Lung (tissue), 12 donors: ENCODE results near the gene USP15. TPM values are rescaled to one million over a fixed set of nuclear protein-coding genes. Genes with fewer than 3 reads are reported as not detected.
A peak's percentile ranks its signal among the peaks of the same experiment; 100 is the strongest.

ENCODE experiments used
- ATAC-seq: fragments of 200-7000 bp; cut with Tn5 transposase; one replicate; pipeline ENCODE4 v1.9.1; 2020; ENCODE audit warnings: moderate number of reproducible peaks; ENCODE audit not compliant: insufficient read depth, low FRiP score
- DNase-seq, 3 donors: peaks; one replicate each; pipeline ENCODE4 v3.0.0-alpha.2; 2013 to 2017
- H3K27ac ChIP-seq, 2 donors: one replicate each; pipeline ENCODE4 v1.5.1; 2013; ENCODE audit warnings: mild to moderate bottlenecking in 2 of 2, moderate library complexity in 2 of 2, control low read depth in 1 of 2, inconsistent platforms in 1 of 2, low read depth in 1 of 2, low read length in 1 of 2
- H3K27me3 ChIP-seq, 3 donors: one replicate each; pipeline ENCODE4 v1.5.1; 2013; ENCODE audit warnings: low read length in 2 of 3; ENCODE audit not compliant: control insufficient read depth in 3 of 3, insufficient read depth in 3 of 3
- H3K36me3 ChIP-seq, 4 donors: one replicate each; pipeline ENCODE4 v1.5.1; 2013; ENCODE audit warnings: low read length in 4 of 4, mild to moderate bottlenecking in 1 of 4, moderate library complexity in 1 of 4; ENCODE audit not compliant: control insufficient read depth in 4 of 4, insufficient read depth in 4 of 4
- H3K4me1 ChIP-seq, 5 donors: one replicate each; pipeline ENCODE4 v1.5.1; 2013; ENCODE audit warnings: low read length in 5 of 5, mild to moderate bottlenecking in 2 of 5, moderate library complexity in 1 of 5; ENCODE audit not compliant: control insufficient read depth in 5 of 5, insufficient read depth in 5 of 5
- H3K4me3 ChIP-seq: one replicate; pipeline ENCODE4 v1.5.1; 2013; ENCODE audit warnings: mild to moderate bottlenecking, control low read depth, moderate library complexity
- H3K9ac ChIP-seq, 2 donors: one replicate each; pipeline ENCODE4 v1.5.1; 2013; ENCODE audit warnings: low read length in 2 of 2, control low read depth in 1 of 2; ENCODE audit not compliant: insufficient read depth in 1 of 2
- H3K9me3 ChIP-seq, 4 donors: one replicate each; pipeline ENCODE4 v1.5.1; 2013; ENCODE audit warnings: low read length in 3 of 4, mild to moderate bottlenecking in 1 of 4, moderate library complexity in 1 of 4; ENCODE audit not compliant: control insufficient read depth in 4 of 4, insufficient read depth in 3 of 4
- WGBS, 2 donors: extraction: QIAGEN DNeasy Blood & Tissue Kit; methylation state at CpG; one replicate each; pipeline ENCODE4 v1.1.7; 2013; 5-methylcytosine and 5-hydroxymethylcytosine counted together
- polyA plus RNA-seq, 2 donors: library from polyadenylated mRNA; stranded (reverse); fragments of 200-250 nt; gene quantifications; one replicate each; pipeline ENCODE4 v1.2.1, GENCODE V29; 2013
- total RNA-seq, 2 donors: library from RNA; depleted of rRNA in 1 of 2; stranded (reverse); fragments of >200 nt in 1 of 2; gene quantifications; one replicate each; pipeline ENCODE4 v1.2.1, GENCODE V29; 2014 to 2021
- TF ChIP-seq, protein P1 (sequence below): IDR thresholded peaks from 2 replicates; pipeline ENCODE4 v1.5.1; 2012; ENCODE audit warnings: mild to moderate bottlenecking; ENCODE audit errors: control extremely low read depth, extremely low read depth
- donor health status: control.
- donor health status: control.
- donor health status: Bipolar disorder and iron deficiency.
- donor health status: healthy.
- donor health status: DM: yes; HTN: yes; CAD: no.

USP15 gene
- total and polyA plus RNA-seq, 4 donors, result 62.0 to 143 (median 82.6) TPM

DNA sequence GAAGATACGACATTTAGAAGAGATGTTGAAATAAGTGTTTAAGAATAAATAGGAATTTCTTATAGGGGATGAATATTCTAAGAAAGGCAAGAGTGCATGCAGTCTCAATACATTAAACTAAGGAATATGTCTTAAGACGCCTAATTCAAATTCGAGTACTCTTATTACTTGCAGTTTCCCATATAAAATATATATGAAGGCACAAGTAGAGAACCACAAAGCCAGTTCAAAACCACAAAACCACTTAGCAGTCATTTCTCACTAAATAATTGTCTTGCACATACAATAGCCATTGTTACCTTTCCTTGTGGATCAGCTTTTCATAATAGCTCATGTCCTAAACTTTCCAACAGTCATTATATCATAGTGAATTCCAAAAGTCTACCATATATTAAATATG is 115.4 kb downstream of the USP15 start:
- Histone ChIP-seq H3K36me3 (no peaks in the 10 kb centered on the region), H3K4me3 (no peak overlapping the region), H3K4me1 (peaks cover 0 to 3% (median 0%) of the 10 kb centered on the region in 5 donors), H3K27me3 (no peaks in the 10 kb centered on the region), H3K9me3 (no peaks in the 10 kb centered on the region), H3K27ac (no peak overlapping the region), H3K9ac (no peak overlapping the region)
- ATAC-seq, result no peak
- TF ChIP-seq, protein P1, sequence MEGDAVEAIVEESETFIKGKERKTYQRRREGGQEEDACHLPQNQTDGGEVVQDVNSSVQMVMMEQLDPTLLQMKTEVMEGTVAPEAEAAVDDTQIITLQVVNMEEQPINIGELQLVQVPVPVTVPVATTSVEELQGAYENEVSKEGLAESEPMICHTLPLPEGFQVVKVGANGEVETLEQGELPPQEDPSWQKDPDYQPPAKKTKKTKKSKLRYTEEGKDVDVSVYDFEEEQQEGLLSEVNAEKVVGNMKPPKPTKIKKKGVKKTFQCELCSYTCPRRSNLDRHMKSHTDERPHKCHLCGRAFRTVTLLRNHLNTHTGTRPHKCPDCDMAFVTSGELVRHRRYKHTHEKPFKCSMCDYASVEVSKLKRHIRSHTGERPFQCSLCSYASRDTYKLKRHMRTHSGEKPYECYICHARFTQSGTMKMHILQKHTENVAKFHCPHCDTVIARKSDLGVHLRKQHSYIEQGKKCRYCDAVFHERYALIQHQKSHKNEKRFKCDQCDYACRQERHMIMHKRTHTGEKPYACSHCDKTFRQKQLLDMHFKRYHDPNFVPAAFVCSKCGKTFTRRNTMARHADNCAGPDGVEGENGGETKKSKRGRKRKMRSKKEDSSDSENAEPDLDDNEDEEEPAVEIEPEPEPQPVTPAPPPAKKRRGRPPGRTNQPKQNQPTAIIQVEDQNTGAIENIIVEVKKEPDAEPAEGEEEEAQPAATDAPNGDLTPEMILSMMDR, result no peak
- no peak for DNase-seq
- 74 to 83% methylated on average over 3 of the region's 3 CpGs for WGBS, 2 donors

DNA sequence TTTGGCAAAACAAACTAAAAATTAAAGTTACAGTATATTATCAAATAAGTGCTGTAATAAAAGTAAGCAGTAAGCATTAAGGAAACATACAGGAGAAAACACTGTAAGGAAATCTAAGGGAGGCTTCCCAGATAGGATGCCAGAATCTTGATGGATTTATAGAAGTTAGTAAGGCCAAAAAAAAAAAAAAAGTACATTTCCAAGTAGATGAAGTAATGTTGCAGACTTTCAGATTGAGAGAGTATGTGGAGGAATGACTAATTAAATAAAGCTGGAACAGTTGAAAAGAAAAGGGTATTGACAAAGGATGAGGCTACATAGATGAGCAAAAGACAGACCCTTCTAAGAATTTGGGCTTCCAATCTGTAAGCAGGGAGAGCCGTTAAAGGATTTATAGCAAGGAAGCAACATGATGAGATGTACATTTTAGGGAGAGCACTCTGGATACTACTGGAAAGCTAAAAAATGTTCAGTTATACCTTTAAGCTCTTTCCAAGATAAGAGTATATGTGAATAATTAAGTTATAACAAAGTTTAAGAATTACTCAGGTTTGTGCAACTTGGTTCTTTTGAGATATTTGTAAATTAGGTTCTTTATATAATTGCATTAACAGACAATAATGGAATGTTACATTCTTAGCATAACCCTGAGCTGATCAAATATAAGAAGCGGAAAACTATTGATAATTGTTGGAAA is 119.0 kb downstream of the USP15 start:
- Histone ChIP-seq H3K4me1 (peaks cover 0 to 3% (median 0%) of the 10 kb centered on the region in 5 donors), H3K27ac (no peak overlapping the region), H3K4me3 (no peak overlapping the region), H3K27me3 (no peaks in the 10 kb centered on the region), H3K36me3 (peaks cover 1 to 10% (median 4%) of the 10 kb centered on the region in 4 donors), H3K9ac (no peak overlapping the region), H3K9me3 (no peaks in the 10 kb centered on the region)
- 91 to 99% methylated on average over 2 of the region's 2 CpGs for WGBS, 2 donors
- TF ChIP-seq, protein P1, result no peak
- DNase-seq (peak in 2 of 3 donors; percentile 6 to 24), ATAC-seq (no peak)

DNA sequence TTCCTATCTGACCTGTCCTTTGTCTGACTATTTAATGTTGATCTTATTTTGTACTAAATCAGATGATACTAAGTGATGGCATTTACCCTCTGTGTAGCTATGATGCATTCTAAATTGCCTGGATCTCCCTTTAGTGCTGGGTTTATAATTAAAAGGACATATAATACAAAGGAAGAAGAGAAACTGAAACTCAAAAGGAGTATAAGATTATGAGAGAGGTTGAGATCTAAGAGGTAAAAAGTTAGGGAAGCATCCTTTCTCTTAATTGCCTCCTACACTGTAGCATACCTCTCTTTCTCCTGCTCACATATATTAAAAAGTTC is 119.5 kb downstream of the USP15 start:
- H3K9ac ChIP-seq, result no peak overlapping the region
- ATAC-seq (no peak), DNase-seq (no peak)
- H3K9me3 ChIP-seq, result no peaks in the 10 kb centered on the region
- peaks cover 1 to 11% (median 4%) of the 10 kb centered on the region in 4 donors for H3K36me3 ChIP-seq
- no peaks in the 10 kb centered on the region for H3K27me3 ChIP-seq
- H3K27ac ChIP-seq, result no peak overlapping the region
- peaks cover 0 to 3% (median 0%) of the 10 kb centered on the region in 5 donors for H3K4me1 ChIP-seq
- TF ChIP-seq, protein P1, result no peak
- no peak overlapping the region for H3K4me3 ChIP-seq

DNA sequence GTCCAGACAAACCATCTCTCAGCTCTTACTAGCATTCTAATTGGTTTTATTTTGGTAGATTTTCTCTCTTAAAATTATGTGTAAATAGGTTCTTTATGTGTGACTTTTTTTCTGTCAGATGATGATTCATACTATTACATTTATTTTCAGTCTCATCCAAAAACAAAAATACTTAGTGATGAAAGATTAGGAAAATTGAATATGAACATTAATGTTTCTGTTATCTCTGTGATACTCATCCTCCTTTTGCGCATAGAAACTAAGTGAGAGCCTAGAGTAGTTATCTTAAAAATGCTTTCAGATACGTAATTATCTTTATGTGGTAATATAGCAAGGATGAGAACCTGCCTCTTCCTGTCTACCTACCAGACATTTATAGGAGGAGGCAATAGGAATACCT is 122.3 kb downstream of the USP15 start:
- Histone ChIP-seq H3K36me3 (peaks cover 1 to 19% (median 6%) of the 10 kb centered on the region in 4 donors), H3K9ac (no peak overlapping the region), H3K9me3 (no peaks in the 10 kb centered on the region), H3K27me3 (no peaks in the 10 kb centered on the region), H3K27ac (no peak overlapping the region), H3K4me1 (peaks cover 0 to 3% (median 0%) of the 10 kb centered on the region in 5 donors), H3K4me3 (no peak overlapping the region)
- DNase-seq (no peak), ATAC-seq (no peak)
- TF ChIP-seq, protein P1, result no peak
- 96 to 98% methylated on average over 2 of the region's 2 CpGs for WGBS, 2 donors
